K562 treated with DMSO at 1 percent for 4 hours (cell line): ENCODE data around the gene PSG11. TPM values are rescaled to one million over a fixed set of nuclear protein-coding genes. Genes with fewer than 3 reads are reported as not detected.

Experiments
- total RNA-seq: library from RNA; unstranded; fragments of 300-600 nt; gene quantifications from 2 replicates; pipeline ENCODE4 v1.2.3, GENCODE V29; 2022; ENCODE audit not compliant: insufficient read depth

Gene PSG11
- not detected in 2 replicates for total RNA-seq

DNA sequence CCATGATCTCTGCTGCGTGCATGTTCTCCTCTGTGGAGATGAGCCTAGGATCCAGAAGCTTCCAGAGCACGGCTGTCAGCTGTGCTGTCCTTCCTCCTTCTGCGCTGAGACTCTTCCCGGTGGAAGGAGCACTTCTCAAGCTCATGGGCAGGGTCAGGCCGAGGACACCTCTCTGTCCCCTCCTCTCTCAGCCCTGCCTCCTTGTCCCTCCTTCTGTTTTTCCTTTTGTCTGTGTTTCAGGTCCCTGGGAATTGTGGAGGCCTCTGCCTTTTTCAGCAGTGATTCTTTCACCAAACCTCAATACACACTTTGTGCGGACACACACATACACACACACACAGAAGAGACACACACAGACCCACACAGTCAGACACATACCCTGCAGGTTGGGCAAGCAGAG is at the start of gene PSG11:
Gene PSG11 (minus strand): TSS at position 101 of the 400 bp plus-strand sequence. CDS start 97 bp downstream, at position 4.

Other genes with a start within 250 kb of the PSG11 start
- not detected in 2 replicates for gene PSG1, start 146.8 kb downstream of the PSG11 start, total RNA-seq
- not detected in 2 replicates for gene PSG6, start 108.6 kb downstream of the PSG11 start, total RNA-seq
- not detected in 2 replicates for gene PSG7, start 89.3 kb downstream of the PSG11 start, total RNA-seq
- not detected in 2 replicates for gene PSG2, start 56.2 kb upstream of the PSG11 start, total RNA-seq
- not detected in 2 replicates for gene PSG5, start 160.1 kb upstream of the PSG11 start, total RNA-seq
- gene PSG4, start 179.2 kb upstream of the PSG11 start, total RNA-seq = not detected in 2 replicates
- gene PSG9, start 243.1 kb upstream of the PSG11 start, total RNA-seq = not detected in 2 replicates